CD4-positive, alpha-beta T cell treated with Interleukin-10 for 1 hour (primary cell): ENCODE results near the gene TRMT2A.

ENCODE experiments used
- DNase-seq: peaks from one replicate; pipeline ENCODE4 v3.0.0-alpha.2; 2020

The TRMT2A gene

DNA sequence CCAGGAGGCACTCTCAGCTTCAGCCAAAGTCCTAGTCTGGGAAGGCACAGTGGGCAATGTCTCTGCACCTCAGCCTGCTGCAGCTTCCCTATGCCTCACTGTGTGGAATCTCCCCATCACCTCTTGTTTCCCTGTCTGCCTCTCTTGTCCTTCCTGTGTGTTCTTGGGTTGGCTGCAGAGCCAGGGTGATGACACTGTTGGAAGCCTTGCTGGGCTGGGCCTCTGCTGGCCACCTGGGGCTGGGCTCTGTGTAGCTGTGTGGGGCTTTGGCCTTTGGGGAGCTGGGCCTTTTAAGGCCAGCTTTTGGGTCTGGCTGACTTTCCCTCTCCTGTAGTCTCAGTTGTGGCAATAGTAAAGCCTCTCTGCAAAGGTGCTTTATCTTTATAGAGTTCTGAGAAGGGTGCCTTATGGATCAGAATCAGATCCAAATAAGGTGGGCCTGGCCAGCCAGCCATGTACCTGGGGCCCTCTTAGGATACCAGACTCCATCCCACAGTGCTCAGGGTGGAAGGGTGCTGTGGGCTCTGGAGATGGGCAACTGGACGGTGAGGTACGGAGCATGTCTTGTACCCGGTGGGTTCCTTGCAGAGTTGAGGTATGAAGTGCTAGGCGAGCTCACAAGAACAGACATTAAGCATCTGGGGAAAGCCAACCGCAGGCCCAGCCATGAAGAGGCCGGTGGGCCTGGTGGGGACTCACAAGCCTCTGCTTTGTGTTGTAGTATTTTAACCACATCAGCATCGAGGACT is 11.4 kb downstream of the TRMT2A start:
- no peak for DNase-seq

DNA sequence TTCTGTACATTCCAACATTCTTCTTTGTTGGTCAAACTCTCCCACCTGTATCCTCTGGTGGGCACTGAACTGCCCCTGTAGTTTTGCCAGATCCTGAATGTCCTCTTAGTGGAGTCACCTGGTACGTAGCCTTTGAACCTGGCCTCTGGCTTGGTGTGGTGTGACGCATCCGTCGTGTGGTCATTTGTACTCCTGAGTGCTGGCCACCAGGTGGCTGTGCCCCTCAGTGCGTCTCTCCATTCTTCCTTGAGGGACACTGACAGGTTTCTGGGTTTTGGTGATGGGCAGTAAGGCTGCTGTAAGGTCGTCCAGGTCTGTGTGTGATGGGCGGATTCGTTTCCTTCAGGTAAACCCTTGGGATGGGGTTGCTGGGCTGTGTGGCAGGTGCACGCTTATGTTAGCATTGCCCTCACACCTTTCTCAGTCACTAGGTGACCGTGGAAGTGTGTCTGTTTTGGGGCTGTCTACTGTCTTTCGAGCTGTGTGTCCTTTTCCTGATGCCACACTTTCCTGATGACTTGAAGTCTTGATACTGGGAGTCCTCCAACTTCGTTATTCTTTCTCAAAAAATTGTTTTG is 14.7 kb downstream of the TRMT2A start:
- no peak for DNase-seq

DNA sequence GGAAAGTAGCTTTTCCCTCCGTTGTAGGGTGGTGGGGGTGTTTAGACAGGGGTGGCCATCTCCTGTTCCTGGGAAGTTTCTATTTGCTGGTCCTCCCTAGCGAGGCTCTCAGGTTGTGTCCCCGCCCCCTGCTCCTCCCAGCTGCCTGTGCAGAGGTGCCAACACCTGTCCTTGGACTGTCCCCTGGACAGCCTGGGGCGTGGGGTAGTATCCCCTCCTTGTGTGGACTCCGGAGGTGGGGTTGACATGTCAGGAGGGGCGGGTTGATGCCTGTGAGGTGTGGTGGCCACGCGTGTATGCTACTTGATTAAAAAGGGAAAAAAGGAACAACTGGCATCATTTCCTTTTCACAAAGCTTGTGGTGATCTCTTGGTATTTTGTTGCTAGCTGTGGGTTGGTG is 15.4 kb downstream of the TRMT2A start:
- no peak for DNase-seq

DNA sequence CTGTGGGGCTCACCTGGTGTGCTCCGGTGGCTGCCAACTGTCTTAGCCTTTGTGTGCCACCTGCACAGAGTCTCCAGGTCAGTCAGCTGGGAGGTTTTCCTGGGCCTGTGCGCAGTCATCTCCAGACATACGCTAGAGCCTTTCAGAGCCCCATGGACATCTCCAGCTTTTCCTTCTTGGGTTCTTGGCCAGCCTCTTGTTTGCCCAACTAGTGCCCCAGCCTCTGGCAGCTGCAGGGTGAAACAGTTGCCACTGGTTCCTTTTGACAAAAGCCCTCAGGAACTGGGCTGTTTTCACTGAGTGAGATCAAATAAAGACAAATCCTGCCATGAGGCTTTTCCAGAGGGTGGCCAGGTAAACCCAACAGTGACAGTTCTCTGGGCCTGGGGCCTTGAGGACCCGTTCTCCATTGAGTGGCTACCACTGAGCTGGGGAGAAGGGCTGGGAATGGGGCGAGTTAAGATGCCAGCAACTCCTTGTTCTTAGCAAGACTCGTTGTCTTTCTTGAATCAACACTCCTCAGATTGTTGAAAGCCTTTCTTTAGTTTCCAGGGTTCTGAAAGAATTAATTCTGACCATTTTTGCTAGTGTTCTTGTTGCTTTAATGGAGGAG is 17.8 kb downstream of the TRMT2A start:
- DNase-seq = no peak

- DNase-seq = no peak
Measured at GRCh38 chr22:20096574-20097420, 20.2 kb downstream of the TRMT2A start.

GRCh38 chr22:20095521-20095920 is 21.5 kb downstream of the TRMT2A start:
- DNase-seq = no peak

- DNase-seq = no peak
Measured at GRCh38 chr22:20094197-20094807, 22.7 kb downstream of the TRMT2A start.

DNA sequence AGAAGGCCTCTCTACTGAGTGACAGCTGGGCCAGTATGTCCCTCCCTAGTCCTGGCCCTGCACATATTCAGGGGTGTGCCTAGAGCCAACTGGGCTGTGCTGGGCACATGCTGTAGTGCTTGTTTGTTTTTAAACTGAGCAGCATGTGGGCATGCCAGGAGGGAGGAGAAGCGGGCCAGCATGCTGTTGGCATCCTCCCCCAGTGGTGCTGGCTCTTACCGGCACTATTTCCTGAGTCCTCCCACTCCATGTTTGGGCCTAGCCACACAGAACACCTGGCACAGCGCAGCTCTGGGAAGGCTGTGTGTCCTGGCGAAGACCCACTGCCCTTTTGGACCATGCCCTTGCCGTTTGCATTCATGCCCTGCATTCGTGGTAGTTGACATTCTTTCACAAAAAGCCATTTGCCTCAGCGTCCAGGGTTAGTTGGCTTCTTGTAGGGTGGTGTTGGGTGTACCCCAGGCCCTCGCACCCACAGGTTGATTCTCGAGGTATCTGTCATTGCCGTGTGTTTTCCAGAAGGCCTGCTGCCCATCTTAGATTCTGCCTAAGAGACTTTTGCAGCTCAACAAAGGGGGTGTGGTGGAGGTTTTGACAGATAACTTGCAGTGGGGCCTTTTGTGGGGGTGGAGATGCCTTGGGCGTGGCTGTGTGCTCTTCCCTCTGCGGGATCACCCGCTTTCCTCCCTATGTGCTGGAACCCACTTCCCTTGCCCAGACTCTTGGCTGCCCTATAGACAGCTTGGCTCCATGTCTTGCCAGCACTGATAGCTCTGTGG is 23.4 kb downstream of the TRMT2A start:
- DNase-seq = no peak

- DNase-seq = no peak
Measured at GRCh38 chr22:20092477-20092854, 24.6 kb downstream of the TRMT2A start.

DNA sequence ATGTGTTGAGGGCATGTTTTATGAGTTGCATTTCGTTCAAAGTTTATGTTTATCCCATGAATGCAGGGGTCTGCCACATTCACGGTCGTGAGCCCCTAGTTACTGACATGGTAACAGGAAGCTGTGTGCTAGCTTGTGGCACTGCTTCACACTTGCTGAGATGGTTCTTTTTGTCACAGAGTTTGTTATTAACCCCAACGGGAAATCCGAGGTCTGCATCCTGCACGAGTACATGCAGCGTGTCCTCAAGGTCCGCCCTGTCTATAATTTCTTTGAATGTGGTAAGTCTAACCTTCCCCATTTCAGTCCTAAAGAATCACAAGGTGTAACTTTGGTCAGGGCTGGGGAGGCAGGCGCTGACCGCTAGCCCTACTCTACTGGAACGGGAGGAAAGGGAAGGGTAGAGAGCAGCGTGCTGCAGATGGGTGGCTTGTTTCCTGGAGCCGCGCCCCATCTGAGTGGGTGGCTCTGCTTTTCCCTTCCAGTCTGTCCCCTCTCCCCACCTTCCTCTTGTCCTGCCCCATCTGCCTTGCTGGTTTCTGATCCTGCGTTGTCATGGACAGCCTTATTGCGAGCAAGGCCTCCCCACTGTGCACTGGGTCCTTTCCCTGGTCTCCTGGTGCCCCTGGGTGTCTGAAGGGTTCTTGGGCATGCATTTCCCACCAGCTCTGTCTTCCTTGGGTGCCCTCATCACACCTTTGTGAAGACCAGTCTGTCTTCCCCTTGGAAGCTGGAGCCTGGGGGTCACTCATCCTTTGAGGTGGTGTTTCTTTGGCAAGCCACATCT is 25.1 kb downstream of the TRMT2A start:
- peak; percentile 39 for DNase-seq

DNA sequence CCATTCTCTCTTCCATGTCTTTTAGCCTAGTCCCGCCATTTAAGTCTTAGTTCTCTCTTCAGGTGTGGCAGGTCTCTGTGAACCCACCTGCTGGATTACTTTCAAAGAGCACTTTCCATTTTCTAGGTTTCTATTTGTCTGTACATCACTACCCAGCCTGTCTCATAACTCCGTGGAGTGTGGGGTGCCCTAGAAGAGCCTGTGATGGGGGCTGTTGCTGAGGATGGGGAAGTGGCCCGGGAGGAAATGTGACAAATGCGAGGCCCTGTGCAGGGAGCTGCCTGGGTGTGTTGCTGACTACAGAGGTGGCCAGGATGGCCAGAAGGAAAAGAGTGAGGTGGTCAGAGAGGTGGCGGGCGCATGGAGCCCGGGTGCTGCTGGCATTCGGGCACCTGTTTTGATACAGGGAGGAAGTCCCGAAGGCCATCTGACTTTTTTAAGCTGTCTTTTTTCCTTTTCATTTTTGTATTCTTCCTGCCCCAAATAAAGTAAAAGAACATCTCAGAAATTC is 26.2 kb downstream of the TRMT2A start:
- no peak for DNase-seq

DNA sequence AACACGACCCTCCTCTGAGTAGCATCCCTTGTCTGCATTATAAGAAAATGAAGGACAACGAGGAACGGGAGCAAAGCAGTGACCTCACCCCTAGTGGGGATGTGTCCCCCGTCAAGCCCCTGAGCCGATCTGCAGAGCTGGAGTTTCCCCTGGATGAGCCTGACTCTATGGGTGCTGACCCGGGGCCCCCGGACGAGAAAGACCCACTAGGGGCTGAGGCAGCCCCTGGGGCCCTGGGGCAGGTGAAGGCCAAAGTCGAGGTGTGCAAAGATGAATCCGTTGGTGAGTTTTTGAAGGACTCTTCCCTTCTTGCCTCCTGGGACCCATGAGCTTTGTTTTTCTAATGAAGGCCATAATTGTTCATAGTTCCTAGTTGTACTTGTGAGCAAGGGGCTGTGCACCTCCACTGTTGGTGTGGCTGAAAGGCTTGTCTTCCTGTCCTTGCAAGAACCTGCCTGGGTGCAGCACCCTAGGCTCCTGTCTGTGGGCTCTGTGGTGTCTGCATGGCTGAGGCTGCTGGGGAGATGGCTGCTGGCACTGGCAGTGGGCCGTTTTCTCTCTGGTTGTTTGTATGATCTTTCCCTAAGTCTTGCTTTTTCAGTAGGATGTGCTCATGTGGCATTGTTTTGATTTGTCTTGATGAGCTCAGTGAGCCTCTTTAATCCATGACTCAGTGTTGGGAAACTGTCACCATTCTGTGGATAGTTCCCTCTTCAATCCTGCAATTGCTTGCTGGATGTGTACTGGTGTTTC is 26.9 kb downstream of the TRMT2A start:
- DNase-seq = no peak

DNA sequence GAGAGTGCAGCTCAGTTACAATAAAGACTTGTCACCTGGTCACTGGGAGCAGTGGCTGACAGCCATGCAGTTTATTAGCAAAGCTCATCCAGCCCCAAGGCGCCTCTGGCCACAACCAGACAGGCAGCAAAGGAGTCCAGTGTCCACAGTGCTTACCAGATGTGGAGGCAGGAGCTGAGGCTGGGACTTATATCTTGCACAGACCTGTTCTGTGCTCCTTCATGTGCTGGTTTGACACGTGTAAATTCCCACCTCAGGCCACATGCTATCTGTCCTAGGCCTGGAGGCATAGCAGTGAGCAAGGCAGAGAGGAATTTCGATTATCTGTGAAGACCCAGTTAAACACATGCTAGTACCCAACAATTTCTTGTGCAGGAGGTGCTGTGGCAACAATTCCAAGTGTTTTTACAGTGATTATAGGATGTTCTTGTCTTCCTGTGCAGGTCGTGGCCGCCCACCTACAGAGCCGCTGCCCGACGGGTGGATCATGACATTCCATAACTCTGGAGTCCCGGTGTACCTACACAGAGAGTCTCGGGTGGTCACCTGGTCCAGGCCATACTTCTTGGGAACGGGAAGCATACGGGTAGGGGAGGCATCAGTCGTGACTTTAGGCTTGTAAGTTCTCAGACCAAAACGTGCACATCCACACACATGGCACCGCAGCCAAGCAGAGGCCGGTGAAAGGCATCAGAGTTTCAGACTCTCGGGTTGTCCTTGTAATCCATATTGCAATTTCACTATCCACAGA is 27.6 kb downstream of the TRMT2A start:
- no peak for DNase-seq

DNA sequence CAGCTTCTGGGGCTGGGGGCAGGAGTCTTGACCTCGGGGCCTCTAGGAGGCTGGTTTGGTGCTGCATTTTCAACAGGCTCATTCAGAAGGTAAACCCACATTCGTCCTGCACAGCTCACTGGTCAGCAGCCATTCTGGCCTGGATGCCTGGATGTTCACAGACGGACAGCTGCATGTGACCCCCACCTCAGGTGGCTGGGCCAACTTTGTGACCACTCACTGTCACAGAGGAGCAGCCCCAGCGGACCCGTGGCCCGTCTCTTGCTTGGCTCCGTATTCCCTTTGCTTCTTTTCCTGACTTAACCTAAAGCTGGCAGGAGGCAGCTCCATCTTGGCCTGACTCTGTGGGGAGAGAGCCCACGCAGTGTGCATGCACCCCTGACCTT is 28.8 kb downstream of the TRMT2A start:
- DNase-seq = no peak

DNA sequence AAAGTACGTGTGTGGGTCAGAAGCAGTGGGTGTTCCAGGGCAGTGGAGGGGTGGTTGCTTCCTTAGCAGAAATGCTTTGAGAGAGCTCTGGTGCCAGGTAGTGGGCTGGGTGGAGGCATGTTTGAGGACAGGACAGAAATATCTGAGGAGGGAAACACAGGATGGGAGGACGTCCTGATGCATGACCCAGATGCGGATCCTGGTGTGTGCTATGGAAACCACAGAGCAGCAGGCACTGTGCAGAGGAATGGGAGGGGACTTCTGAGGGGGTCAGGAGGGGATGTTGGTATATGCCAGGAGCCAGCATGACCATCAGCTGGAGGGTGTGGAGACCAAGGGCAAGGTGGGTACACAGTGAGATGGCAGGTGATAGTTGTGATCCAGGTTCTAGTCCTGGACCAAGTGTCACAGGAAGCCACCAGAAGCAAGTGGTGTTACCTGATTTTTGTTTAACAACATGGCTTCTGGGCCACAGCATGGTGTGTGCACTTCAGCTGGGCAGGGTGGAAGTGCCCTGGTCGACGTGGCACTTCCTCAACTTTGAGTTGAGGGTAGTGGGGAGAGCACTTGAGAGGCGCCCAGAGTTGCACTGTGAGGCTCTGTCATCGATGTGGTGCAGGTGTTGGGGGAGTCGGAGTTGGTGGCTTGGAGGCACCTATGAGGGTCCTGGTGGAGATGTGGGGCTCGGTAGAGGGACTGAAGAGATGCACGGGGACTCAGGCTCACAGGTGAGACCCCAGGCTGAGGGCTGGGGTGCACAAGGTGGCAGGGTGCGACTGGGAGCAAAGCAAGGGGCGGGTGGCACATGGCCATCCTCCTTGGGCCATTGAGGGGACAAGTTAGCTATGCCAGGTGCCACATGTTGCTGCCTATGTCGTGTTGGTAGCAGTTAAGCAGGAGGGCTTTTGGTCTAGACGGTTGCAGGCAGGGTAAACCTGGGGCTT is 29.4 kb downstream of the TRMT2A start:
- DNase-seq = no peak

DNA sequence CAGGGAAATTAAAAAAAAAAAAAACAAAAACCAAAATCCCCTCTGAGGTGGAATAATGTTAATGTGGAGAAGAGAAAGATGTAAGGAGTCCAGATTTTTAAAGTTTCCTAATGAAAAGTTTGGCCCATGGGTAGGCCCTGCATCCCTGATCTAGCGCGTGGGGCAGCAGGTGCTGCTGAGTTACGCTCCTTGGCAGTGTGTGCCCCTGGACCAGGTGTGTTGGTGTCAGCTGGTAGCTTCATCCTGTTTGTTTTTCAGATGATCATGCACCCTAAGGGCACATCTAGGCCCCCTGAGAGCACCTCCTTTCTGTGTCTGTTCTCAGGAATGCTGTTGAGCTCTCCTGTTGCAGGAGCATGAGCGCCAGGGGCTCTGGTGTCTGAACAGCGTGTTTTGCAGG is 30.3 kb downstream of the TRMT2A start:
- DNase-seq = no peak

- no peak for DNase-seq
Measured at GRCh38 chr22:20086101-20086599, 30.9 kb downstream of the TRMT2A start.

GRCh38 chr22:20085651-20086050 is 31.4 kb downstream of the TRMT2A start:
- DNase-seq = no peak
